Measurements from ENCODE around the gene MTCH2.

GRCh38 chr11:47645500-47645899 lies 3.1 kb upstream of the MTCH2 start:
- TF ChIP-seq CTCF (IDR thresholded peaks at IDR 0.05) (no peak), POLR2A (IDR thresholded peaks at IDR 0.05) (no peak)

Measured in testis (tissue), 2 donors.